HEK293 (cell line): Measurements from ENCODE around the gene ZG16.

Experiments
- CTCF ChIA-PET: fragments of 350-600 bp; formaldehyde crosslinking; extraction: SDS; loops from one replicate; lab custom pipeline; 2021; ENCODE audit warnings: antibody characterized with exemption; lab: Yijun Ruan, JAX
- POLR2A ChIA-PET: fragments of 300-600 bp; formaldehyde crosslinking; extraction: SDS; loops from one replicate; lab custom pipeline; 2020; ENCODE audit warnings: antibody characterized with exemption, inconsistent platforms; lab: Yijun Ruan, JAX
- H3K27ac ChIP-seq: fragments of 200-500 bp; sonication (Bioruptor generic); 2 replicates; pipeline ENCODE4 v1.5.1; 2014; ENCODE audit warnings: low read depth, low read length, control low read depth, inconsistent platforms; ENCODE audit errors: extremely low read depth
- H3K36me3 ChIP-seq, 2 experiments: fragments of 200-500 bp in 1 of 2; sonication (Bioruptor generic) in 1 of 2; 1 replicate in 1 of 2; 2 replicates in 1 of 2; pipeline ENCODE4 v1.5.1; 2014 to 2017; ENCODE audit warnings: inconsistent platforms in 2 of 2, low read length in 2 of 2; ENCODE audit not compliant: control insufficient read depth in 2 of 2, insufficient read depth in 1 of 2
- H3K4me1 ChIP-seq: fragments of 200-500 bp; sonication (Bioruptor generic); 2 replicates; pipeline ENCODE4 v1.5.1; 2014; ENCODE audit warnings: mild to moderate bottlenecking, low read length, inconsistent platforms; ENCODE audit not compliant: control insufficient read depth, insufficient read depth
- H3K4me3 ChIP-seq: 2 replicates; pipeline ENCODE4 v1.5.1; 2011; ENCODE audit warnings: low read depth, mild to moderate bottlenecking, control low read depth, low read length, moderate library complexity
- H3K9me3 ChIP-seq: fragments of 200-500 bp; sonication (Bioruptor generic); 2 replicates; pipeline ENCODE4 v1.5.1; 2014; ENCODE audit warnings: low read depth, low read length, inconsistent platforms; ENCODE audit not compliant: control insufficient read depth, insufficient read depth
- HOXC10 ChIP-seq: sonication (generic); formaldehyde crosslinking; IDR thresholded peaks from 2 replicates; pipeline ENCODE4 v1.8.1; 2023; ENCODE audit warnings: mild to moderate bottlenecking, missing genetic modification reagents
- KLF10 ChIP-seq: fragments of 450-650 bp; IDR thresholded peaks from 2 replicates; pipeline ENCODE4 v1.5.1; 2018; ENCODE audit warnings: missing biosample characterization, mild to moderate bottlenecking, missing genetic modification characterization
- REST ChIP-seq: fragments of 450-650 bp; formaldehyde crosslinking; IDR thresholded peaks from 2 replicates; pipeline ENCODE4 v1.5.1; 2016; ENCODE audit warnings: missing biosample characterization, missing genetic modification characterization
- TSHZ1 ChIP-seq: fragments of 450-650 bp; formaldehyde crosslinking; IDR thresholded peaks from 2 replicates; pipeline ENCODE4 v1.5.1; 2016; ENCODE audit warnings: missing biosample characterization, missing genetic modification characterization, borderline replicate concordance
- ZBTB26 ChIP-seq: fragments of 450-650 bp; formaldehyde crosslinking; optimal IDR thresholded peaks from 2 replicates; pipeline ENCODE3; 2016; ENCODE audit warnings: missing biosample characterization, mild to moderate bottlenecking, missing genetic modification characterization
- ZBTB6 ChIP-seq: fragments of 450-650 bp; formaldehyde crosslinking; IDR thresholded peaks from 2 replicates; pipeline ENCODE4 v1.5.1; 2017; ENCODE audit warnings: missing biosample characterization, missing genetic modification characterization
- ZEB2 ChIP-seq: fragments of 450-650 bp; formaldehyde crosslinking; IDR thresholded peaks from 2 replicates; pipeline ENCODE4 v1.5.1; 2016; ENCODE audit warnings: missing biosample characterization, missing genetic modification characterization
- ZFP37 ChIP-seq: fragments of 450-650 bp; formaldehyde crosslinking; IDR thresholded peaks from 2 replicates; pipeline ENCODE4 v1.5.1; 2016; ENCODE audit warnings: missing biosample characterization, missing genetic modification characterization
- ZNF26 ChIP-seq: fragments of 450-650 bp; formaldehyde crosslinking; IDR thresholded peaks from 2 replicates; pipeline ENCODE4 v1.5.1; 2016; ENCODE audit warnings: missing biosample characterization, missing genetic modification characterization
- ZNF791 ChIP-seq: fragments of 450-650 bp; formaldehyde crosslinking; IDR thresholded peaks from 2 replicates; pipeline ENCODE4 v1.5.1; 2016; ENCODE audit warnings: missing biosample characterization, missing genetic modification characterization

The ZG16 gene

GRCh38 chr16:29805232-29806098, 27.4 kb downstream of the ZG16 start (continued):
- TF ChIP-seq REST (tag by site-specific recombination), result peak; percentile 35; the same call in 1 of the 2 replicates
- peak; percentile 100 for TF ChIP-seq ZEB2 (tag by site-specific recombination)
- TF ChIP-seq KLF10 (tag by site-specific recombination), result peak; percentile 99

- CTCF ChIA-PET, result interaction anchor here (1.0 to 3.0 kb wide), 3 partner anchors 10 to 1240 kb away, joined by 3 to 23 read pairs (median 5); partner anchors contain the start of gene PAGR1
- POLR2A ChIA-PET, result interaction anchor here (0.6 to 4.0 kb wide), 17 partner anchors 9 to 1228 kb away, joined by 3 to 106 read pairs (median 4); partner anchors contain the start of genes ALDOA, HIRIP3, KCTD13 and KIF22
- H3K9me3 ChIP-seq, result no peaks in the 10 kb centered on the region
- peaks cover 17% of the 10 kb centered on the region for H3K4me1 ChIP-seq
- peaks cover under 1 to 66% of the 10 kb centered on the region in 2 experiments; a peak in 2 of 3 replicates for H3K36me3 ChIP-seq
- peak within 1 kb of the TSS; percentile 100 for H3K27ac ChIP-seq
- peak within 1 kb of the TSS; percentile 67 for H3K4me3 ChIP-seq
- TF ChIP-seq ZFP37 (tag by site-specific recombination), result no peak
- no peak for TF ChIP-seq TSHZ1 (tag by site-specific recombination)
- TF ChIP-seq HOXC10, result no peak
- no peak for TF ChIP-seq ZNF791 (tag by site-specific recombination)
- no peak for TF ChIP-seq ZNF26 (tag by site-specific recombination)
- TF ChIP-seq ZBTB26 (tag by site-specific recombination), result no peak
- no peak for TF ChIP-seq ZBTB6 (tag by site-specific recombination)
Measured at GRCh38 chr16:29806099-29806579, 28.1 kb downstream of the ZG16 start, which contains the start of gene MAZ. Gene MAZ, plus strand, starts transcription at chr16:29806529. Its CDS starts 173 bp downstream, at chr16:29806702.
